T-helper 2 cell treated with Interferon-gamma antibody and Interleukin-4, amounts not matched to agents 5 μg/mL and 100 μg/mL, for 36 hours (primary cell): ENCODE data around the gene SH3RF3.

Experiments used
- DNase-seq: peaks from one replicate; pipeline ENCODE4 v3.0.0; 2021; ENCODE audit warnings: low spot score
- H3K27ac Mint-ChIP-seq: one replicate; pipeline ENCODE4 v1.8.0; 2021; ENCODE audit warnings: mild to moderate bottlenecking, mixed read lengths
- H3K27me3 Mint-ChIP-seq: one replicate; pipeline ENCODE4 v1.8.0; 2021; ENCODE audit warnings: low read depth, mixed read lengths
- H3K36me3 Mint-ChIP-seq: one replicate; pipeline ENCODE4 v1.8.0; 2021; ENCODE audit warnings: low read depth, mixed read lengths
- H3K4me1 Mint-ChIP-seq: one replicate; pipeline ENCODE4 v1.8.0; 2021; ENCODE audit warnings: low read depth, mixed read lengths
- H3K4me3 Mint-ChIP-seq: one replicate; pipeline ENCODE4 v1.8.0; 2022; ENCODE audit warnings: mild to moderate bottlenecking, moderate library complexity, mixed read lengths
- H3K9me3 Mint-ChIP-seq: one replicate; pipeline ENCODE4 v1.8.0; 2021; ENCODE audit warnings: mixed read lengths

Gene SH3RF3

DNA sequence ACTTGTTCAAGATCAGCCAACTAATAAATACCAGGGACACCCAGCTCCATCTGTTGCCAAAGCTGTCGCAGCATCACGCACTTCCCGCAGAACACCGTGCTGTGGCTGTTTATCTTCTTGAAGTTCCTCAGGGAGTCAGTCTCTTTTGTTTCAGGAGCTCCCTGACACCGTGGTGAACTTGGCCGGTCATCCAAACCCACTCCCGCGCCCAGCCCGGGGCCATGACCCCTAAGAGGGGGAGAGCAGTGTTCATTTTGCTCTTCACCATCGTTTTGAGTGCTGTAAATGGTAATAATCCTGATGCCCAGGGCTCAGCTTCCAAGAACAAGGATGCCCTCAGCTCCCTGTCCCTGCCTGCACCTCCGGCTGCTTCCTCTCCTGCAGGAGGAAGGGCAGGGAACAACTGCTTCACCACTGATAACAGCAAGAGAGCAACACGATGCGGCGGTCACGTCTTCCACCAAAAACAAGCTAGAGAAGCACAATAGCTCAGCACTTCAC is 353.4 kb downstream of the SH3RF3 start:
- Mint-ChIP-seq H3K27ac (no peak overlapping the region), H3K27me3 (peaks cover 11% of the 10 kb centered on the region), H3K36me3 (no peaks in the 10 kb centered on the region), H3K4me1 (no peaks in the 10 kb centered on the region), H3K4me3 (no peak overlapping the region), H3K9me3 (no peaks in the 10 kb centered on the region)
- no peak for DNase-seq

DNA sequence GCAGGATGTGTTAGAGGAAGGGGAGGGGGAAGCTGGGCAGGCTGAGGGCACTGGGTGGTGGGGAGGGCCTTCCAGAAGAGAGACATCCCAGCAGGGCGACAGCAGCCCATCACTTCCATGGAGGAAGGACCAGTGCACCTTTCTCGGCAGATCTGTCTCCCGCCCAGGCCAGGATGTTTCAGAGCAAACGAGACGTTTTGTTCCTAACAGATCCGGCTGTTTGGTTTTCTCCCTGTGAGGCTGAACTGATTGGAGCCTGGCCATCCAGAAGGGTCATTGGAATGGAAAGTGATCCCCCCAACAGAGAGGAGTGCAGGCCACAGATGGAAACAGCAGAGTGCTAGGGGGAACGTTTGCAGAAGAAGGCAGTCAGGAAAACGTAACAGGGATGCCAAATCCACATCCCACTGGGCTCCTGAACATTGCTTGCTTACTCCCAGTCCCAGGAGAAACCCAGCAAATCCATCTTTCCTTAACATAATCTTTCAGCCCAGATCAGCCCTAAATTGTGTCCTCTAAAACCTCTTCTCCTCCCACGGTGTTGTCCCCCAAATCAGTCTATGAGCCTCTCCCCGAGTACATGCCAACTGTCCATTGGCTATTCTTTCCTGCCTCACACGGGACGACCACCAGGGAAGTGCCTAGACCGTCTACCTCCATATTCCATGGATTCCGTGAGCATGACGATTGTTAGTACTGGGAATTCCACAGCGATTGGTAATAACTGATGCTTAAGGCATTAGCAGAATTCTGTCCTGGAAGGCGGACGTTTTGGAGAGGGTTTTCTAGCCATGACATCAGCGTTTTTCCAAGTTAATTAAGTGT is 357.9 kb downstream of the SH3RF3 start:
- Mint-ChIP-seq H3K4me3 (no peak overlapping the region), H3K9me3 (no peaks in the 10 kb centered on the region), H3K36me3 (no peaks in the 10 kb centered on the region), H3K4me1 (no peaks in the 10 kb centered on the region), H3K27me3 (peaks cover 9% of the 10 kb centered on the region), H3K27ac (no peak overlapping the region)
- DNase-seq = no peak

DNA sequence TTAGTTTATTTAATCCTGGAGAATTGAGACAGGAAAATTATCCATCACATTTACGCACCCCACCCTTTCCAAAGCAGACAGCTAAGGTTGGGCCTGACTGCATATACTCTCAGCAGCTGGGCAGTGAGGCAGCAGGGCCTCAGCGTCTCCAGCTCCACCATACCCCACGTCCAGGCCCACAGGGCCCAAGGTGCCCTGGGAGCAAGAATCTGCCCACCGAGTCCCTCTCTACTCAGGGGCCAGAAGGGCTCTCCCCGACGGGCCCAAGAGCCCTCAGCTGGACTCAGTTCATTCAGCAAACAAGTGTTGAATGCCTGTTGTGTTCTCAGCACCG is 358.5 kb downstream of the SH3RF3 start:
- Mint-ChIP-seq H3K9me3 (no peaks in the 10 kb centered on the region), H3K4me3 (no peak overlapping the region), H3K4me1 (no peaks in the 10 kb centered on the region), H3K27ac (no peak overlapping the region), H3K27me3 (peaks cover 9% of the 10 kb centered on the region), H3K36me3 (no peaks in the 10 kb centered on the region)
- DNase-seq = no peak

DNA sequence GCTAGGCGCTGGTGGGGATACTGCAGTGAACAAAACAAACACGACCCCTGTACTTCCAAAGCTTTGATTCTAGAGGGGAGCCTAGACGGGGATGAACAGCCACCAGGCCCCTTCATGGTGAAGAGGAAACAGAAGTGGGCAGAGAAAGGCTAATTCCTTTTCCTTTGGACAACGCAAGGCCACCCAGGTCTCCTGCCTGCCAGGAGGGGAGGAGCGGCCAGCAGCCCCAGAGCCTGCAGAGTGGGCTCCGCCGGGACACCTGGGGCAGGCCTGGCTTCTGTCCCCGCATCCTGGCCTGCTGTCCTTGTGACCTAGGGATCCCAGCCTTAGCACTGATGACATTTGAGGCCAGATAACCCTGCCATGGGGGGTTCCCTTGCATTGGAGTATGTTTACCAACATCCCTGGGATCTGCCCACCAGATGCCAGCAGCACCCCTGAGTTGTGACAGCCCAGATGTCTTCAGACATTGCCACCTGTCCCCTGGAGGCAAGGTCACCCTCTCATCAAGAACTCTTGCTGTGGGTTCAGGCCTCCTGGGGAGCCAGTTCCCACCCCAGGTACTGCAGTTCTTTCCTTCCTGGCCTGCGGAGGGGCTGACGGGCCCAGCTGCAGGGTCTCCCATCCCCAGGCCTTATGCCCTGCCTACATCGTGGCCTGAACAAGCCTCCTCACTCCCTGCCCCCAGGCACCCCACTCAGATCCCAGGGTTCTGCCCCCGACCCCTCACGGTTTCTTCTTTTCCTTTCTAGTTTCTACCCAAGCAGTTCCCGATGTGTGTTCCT is 359.1 kb downstream of the SH3RF3 start:
- no peak overlapping the region for H3K27ac Mint-ChIP-seq

DNA sequence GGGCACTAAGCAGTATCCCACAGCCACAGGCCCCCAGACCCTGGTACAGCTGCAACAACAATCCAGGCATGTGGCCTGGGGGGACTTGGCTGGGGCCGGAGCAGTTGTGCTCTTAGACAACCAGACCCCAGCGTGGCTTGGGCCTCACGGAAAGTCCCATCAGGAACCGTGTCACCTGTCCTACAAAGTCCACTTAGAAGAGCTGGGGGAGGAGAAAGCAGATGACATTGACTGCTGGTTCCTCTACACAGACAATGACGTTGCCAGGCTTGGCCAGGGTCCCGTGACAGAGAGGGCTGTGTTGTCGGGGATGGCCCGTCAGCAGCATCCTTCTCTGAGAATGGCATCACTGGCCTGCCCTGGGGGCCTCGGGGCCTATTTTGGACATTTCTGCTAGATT is 360.3 kb downstream of the SH3RF3 start:
- DNase-seq = no peak
- no peak overlapping the region for H3K4me3 Mint-ChIP-seq
- H3K9me3 Mint-ChIP-seq = no peaks in the 10 kb centered on the region
- no peaks in the 10 kb centered on the region for H3K4me1 Mint-ChIP-seq
- peaks cover 7% of the 10 kb centered on the region for H3K27me3 Mint-ChIP-seq
- H3K27ac Mint-ChIP-seq = no peak overlapping the region
- H3K36me3 Mint-ChIP-seq = no peaks in the 10 kb centered on the region

More for the DNA sequence above, 359.1 kb downstream of the SH3RF3 start:
- H3K4me1 Mint-ChIP-seq = no peaks in the 10 kb centered on the region
- no peaks in the 10 kb centered on the region for H3K36me3 Mint-ChIP-seq
- H3K4me3 Mint-ChIP-seq = no peak overlapping the region
- no peaks in the 10 kb centered on the region for H3K9me3 Mint-ChIP-seq
- DNase-seq = no peak
- peaks cover 9% of the 10 kb centered on the region for H3K27me3 Mint-ChIP-seq

DNA sequence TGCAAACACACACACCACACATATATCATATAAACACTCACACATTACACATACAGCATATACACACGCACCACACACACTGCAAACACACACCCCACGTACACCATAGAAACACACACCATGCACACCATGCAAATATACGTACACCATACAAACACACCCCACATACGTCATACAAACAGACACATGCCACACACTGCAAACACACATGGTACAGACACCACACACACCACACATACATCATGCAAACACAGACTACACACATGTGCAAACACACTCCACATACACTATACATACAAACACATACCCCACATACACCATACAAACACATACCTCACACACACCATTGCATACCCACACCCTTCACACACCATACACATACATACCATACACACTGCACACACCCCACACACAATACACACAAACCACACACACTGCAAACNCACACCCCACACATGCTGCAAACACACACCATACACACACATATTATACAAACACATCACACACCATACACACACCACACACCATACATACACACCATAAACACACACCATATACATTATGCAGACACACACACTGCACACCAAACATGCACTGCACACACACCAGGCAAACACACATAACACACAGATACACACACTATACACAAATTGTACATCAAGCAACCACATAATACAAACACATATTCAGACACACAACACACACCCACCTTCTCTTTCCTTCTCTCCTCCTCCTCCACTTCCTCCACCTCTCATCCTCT is 364.4 kb downstream of the SH3RF3 start:
- H3K9me3 Mint-ChIP-seq = no peaks in the 10 kb centered on the region
- no peaks in the 10 kb centered on the region for H3K27me3 Mint-ChIP-seq
- no peaks in the 10 kb centered on the region for H3K36me3 Mint-ChIP-seq
- no peak overlapping the region for H3K4me3 Mint-ChIP-seq
- H3K27ac Mint-ChIP-seq = no peak overlapping the region
- no peak for DNase-seq
- H3K4me1 Mint-ChIP-seq = no peaks in the 10 kb centered on the region

DNA sequence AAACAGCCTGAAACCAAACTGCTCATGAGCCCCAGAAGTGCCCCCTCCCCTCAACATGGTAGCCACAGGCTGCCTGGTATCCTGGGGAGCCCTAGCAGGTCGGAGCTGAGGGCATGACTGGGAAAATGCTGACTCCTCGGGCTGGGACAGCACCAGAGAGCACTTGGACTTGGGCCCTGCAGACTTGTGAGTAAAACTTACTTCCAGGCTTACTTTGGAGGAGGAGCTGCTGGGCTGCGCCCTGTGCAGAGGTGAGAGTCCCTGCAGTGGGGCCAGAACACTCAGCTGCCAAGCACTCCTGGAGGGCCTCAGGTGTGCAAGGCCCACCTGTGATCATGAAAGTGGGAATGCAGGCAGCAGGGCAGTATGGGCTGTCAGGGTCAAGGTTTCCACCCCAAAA is 365.3 kb downstream of the SH3RF3 start:
- Mint-ChIP-seq H3K4me1 (no peaks in the 10 kb centered on the region), H3K36me3 (no peaks in the 10 kb centered on the region)
- DNase-seq = no peak

DNA sequence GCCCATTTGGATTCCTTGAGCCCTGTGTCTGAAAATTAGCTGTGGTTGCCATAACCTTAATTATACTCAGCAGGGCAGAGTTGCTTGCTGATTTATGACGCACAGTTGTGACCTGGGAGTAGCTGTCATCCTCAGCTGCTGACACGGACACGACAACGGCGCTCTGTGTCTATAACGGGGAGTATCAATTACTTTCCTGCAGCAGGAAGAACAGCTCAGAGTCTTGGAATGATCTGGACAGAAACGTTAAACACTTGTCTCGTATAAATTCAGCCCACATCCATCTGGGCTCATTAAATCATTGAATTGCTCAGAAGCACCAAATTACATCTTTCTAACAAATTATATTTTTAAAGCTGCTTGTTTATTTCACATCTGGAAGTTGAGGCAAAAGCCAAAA is 368.5 kb downstream of the SH3RF3 start:
- no peak overlapping the region for H3K4me3 Mint-ChIP-seq
- H3K27ac Mint-ChIP-seq = no peak overlapping the region
- DNase-seq = no peak
- H3K9me3 Mint-ChIP-seq = no peaks in the 10 kb centered on the region
- no peaks in the 10 kb centered on the region for H3K27me3 Mint-ChIP-seq
- no peaks in the 10 kb centered on the region for H3K36me3 Mint-ChIP-seq
- no peaks in the 10 kb centered on the region for H3K4me1 Mint-ChIP-seq

More for the DNA sequence above, 365.3 kb downstream of the SH3RF3 start:
- Mint-ChIP-seq H3K27ac (no peak overlapping the region), H3K9me3 (no peaks in the 10 kb centered on the region), H3K27me3 (no peaks in the 10 kb centered on the region), H3K4me3 (no peak overlapping the region)

DNA sequence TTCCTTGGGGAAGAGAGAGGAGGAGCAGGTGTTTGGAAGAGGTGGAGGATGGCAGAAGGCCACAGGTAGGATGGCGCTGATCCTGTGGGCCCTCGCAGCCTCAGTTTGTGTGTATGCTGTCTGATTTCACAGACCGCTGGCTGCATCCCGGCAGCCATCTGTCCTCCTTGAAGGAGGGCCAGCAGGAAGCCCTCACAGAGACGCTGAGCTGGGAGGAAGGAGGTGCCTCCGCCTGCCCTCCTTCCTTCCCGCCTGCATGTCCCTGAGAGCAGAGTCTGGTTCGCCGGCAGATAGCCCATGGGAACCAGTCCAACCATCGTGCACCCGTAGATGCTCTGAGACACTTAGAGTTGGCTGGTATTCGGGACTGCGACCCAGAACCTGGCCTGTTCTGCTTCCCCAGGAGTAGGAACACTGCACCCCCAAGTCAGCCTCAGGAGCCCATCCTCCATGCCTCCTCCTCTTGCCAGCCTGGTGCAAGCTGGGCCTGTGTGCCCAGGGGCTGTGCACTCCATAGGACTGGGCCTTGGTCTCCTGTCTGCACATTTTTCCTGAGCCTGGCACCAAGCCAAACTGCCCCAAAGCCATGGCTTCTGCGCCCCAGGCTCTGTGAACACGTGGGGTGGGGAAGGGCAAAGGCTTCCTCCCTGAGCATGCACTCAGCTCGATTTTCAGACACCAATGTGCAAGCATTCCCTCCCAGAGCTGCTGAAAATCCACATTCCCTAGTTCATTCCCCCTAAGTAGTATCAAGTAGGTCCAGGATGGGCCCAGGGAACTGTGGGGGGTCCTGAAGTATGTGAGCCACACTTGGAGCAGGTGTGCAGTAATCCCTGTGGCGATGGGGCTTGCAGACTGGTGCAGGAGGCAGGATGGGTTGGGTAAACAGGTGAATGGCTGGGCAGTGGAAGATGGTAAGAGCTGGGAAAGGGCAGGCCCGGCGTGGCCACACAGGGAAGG is 369.2 kb downstream of the SH3RF3 start:
- H3K4me1 Mint-ChIP-seq = no peaks in the 10 kb centered on the region
- H3K9me3 Mint-ChIP-seq = no peaks in the 10 kb centered on the region
- no peaks in the 10 kb centered on the region for H3K27me3 Mint-ChIP-seq
- no peak overlapping the region for H3K4me3 Mint-ChIP-seq
- H3K36me3 Mint-ChIP-seq = no peaks in the 10 kb centered on the region
- no peak overlapping the region for H3K27ac Mint-ChIP-seq
- no peak for DNase-seq

DNA sequence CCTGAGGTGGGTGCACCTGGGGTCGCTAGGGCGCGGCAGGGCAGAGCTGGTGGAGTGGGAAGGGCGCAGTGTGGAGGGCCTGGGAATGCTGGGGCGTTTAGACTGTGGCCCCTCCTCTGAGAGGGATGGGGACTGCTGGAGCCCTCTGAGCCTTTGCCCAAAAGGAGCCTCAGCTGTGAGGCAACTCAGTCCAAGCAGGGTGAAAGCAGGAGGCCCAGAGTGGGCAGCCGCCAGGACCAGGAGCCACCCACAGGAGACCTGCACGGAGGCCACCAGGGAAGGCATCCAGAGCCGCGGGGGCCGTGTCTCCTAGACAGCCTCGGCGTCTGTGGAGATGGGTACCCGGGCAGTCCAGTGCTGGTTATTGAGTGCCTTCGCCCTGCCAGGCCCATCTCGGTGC is 369.9 kb downstream of the SH3RF3 start:
- Mint-ChIP-seq H3K27ac (no peak overlapping the region), H3K9me3 (no peaks in the 10 kb centered on the region)
- no peak for DNase-seq

DNA sequence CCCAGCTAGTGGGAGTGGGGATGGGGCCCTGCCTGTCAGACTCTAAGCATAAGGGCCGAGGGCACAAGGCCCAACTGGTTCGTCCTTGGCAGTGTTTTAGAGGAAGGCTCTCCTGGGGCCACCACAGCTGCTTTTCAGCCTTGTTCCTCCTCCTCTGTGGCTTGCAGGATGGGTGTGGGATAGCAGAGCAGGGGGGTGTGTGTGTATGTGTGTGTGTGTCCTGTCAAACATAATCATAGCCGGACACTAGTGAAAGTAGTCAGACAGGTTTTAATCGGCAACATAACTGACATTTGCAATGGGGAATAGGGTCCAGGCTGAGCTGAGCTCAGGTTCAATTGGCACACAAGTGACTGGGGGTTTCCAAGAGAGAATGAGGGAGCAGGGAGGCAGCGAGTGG is 370.6 kb downstream of the SH3RF3 start:
- no peaks in the 10 kb centered on the region for H3K9me3 Mint-ChIP-seq
- no peak for DNase-seq
- no peak overlapping the region for H3K4me3 Mint-ChIP-seq
- no peak overlapping the region for H3K27ac Mint-ChIP-seq
- H3K4me1 Mint-ChIP-seq = no peaks in the 10 kb centered on the region
- H3K36me3 Mint-ChIP-seq = no peaks in the 10 kb centered on the region
- H3K27me3 Mint-ChIP-seq = no peaks in the 10 kb centered on the region

More for the DNA sequence above, 369.9 kb downstream of the SH3RF3 start:
- no peak overlapping the region for H3K4me3 Mint-ChIP-seq
- H3K4me1 Mint-ChIP-seq = no peaks in the 10 kb centered on the region
- no peaks in the 10 kb centered on the region for H3K36me3 Mint-ChIP-seq
- H3K27me3 Mint-ChIP-seq = no peaks in the 10 kb centered on the region

DNA sequence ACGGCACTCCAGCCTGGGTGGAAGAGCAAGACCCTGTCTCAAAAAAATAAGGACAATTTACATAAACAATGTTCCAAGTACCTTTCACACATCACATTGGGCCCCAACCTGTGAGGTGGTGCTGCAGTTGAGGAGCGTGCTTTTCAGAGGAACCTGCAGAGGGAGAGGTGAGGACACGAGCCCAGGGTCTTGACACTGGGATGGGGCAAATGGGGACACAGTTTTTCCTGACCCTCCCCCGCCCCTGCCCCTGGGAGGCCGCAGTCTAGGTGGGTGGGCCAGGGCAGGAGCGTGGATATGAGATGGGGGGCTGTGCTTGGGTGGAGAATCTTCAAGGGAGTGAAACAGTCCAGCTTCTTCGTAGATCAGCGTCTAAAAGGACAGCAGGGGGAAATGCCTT is 371.9 kb downstream of the SH3RF3 start:
- no peak for DNase-seq
- Mint-ChIP-seq H3K27ac (no peak overlapping the region), H3K4me3 (no peak overlapping the region), H3K9me3 (no peaks in the 10 kb centered on the region), H3K36me3 (no peaks in the 10 kb centered on the region), H3K27me3 (no peaks in the 10 kb centered on the region), H3K4me1 (no peaks in the 10 kb centered on the region)

DNA sequence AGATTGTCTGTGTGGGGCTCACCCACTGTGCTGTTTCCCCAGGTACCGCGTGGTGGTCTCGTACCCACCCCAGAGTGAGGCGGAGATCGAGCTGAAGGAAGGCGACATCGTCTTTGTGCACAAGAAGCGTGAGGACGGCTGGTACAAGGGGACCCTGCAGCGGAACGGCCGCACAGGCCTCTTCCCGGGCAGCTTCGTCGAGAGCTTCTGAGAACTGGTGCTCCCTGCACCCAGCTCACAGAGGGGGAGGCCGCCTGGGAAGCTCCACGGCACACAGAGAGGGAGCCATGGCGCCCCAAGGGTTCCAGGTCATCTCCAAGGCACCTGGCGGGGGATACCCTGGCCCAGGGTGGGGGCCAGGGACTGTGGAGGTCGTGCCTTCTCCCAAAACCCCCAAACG is 372.5 kb downstream of the SH3RF3 start:
- no peak for DNase-seq

More for the DNA sequence above, 372.5 kb downstream of the SH3RF3 start:
- no peak overlapping the region for H3K4me3 Mint-ChIP-seq
- no peaks in the 10 kb centered on the region for H3K36me3 Mint-ChIP-seq
- no peaks in the 10 kb centered on the region for H3K4me1 Mint-ChIP-seq
- H3K27ac Mint-ChIP-seq = no peak overlapping the region
- no peaks in the 10 kb centered on the region for H3K27me3 Mint-ChIP-seq
- no peaks in the 10 kb centered on the region for H3K9me3 Mint-ChIP-seq
